CD4-positive, alpha-beta T cell treated with Interleukin-17A for 1 hour (primary cell): ENCODE results near the gene GMCL2.
"Not testable (repeated sequence)": the region's sequence is repeated elsewhere in the genome, so short reads cannot be mapped to it uniquely, and the experiment has no call there.

Source experiments
- DNase-seq: peaks from one replicate; pipeline ENCODE4 v3.0.0-alpha.2; 2020

The GMCL2 gene

GRCh38 chr5:178187014-178187413, at the start of gene GMCL2:
Gene GMCL2 (minus strand): TSS chr5:178187371. CDS start chr5:178187299, 72 bp downstream.
- no peak for DNase-seq

- no peak for DNase-seq
These were observed 49.5 kb upstream of the GMCL2 start for GRCh38 chr5:178236679-178237078.

- DNase-seq = no peak
These were observed 49.0 kb upstream of the GMCL2 start for GRCh38 chr5:178236126-178236525.

GRCh38 chr5:178235588-178235974, 48.4 kb upstream of the GMCL2 start:
- no peak for DNase-seq

GRCh38 chr5:178234750-178235587, 47.8 kb upstream of the GMCL2 start:
- peak; percentile 77 for DNase-seq

- no peak for DNase-seq
These were observed 47.1 kb upstream of the GMCL2 start for GRCh38 chr5:178234121-178234749.

- DNase-seq = no peak
These were observed 45.8 kb upstream of the GMCL2 start for GRCh38 chr5:178232920-178233429.

- DNase-seq = peak; percentile 70
These were observed 45.2 kb upstream of the GMCL2 start, which contains the start of gene PHYKPL for GRCh38 chr5:178232124-178232919. Gene PHYKPL (minus strand): TSS chr5:178232802. CDS start chr5:178232550, 252 bp downstream.

- no peak for DNase-seq
These were observed 44.5 kb upstream of the GMCL2 start for GRCh38 chr5:178231539-178232123.

- DNase-seq = no peak
These were observed 43.8 kb upstream of the GMCL2 start for GRCh38 chr5:178230879-178231538.

GRCh38 chr5:178229861-178230260, 42.7 kb upstream of the GMCL2 start:
- DNase-seq = no peak

- not testable (repeated sequence) for DNase-seq
These were observed 41.9 kb upstream of the GMCL2 start for GRCh38 chr5:178229111-178229510.

- no peak for DNase-seq
These were observed 41.4 kb upstream of the GMCL2 start for GRCh38 chr5:178228609-178229008.

- DNase-seq = no peak
These were observed 40.8 kb upstream of the GMCL2 start for GRCh38 chr5:178227929-178228328.

- no peak for DNase-seq
These were observed 40.0 kb upstream of the GMCL2 start for GRCh38 chr5:178227138-178227659.

GRCh38 chr5:178225174-178225573, 38.0 kb upstream of the GMCL2 start:
- DNase-seq = no peak

GRCh38 chr5:178224403-178224802, 37.2 kb upstream of the GMCL2 start:
- no peak for DNase-seq

GRCh38 chr5:178223828-178224335, 36.7 kb upstream of the GMCL2 start:
- DNase-seq = no peak

GRCh38 chr5:178223196-178223773, 36.1 kb upstream of the GMCL2 start:
- no peak for DNase-seq

- no peak for DNase-seq
These were observed 35.1 kb upstream of the GMCL2 start for GRCh38 chr5:178222292-178222691.

GRCh38 chr5:178221853-178222252, 34.7 kb upstream of the GMCL2 start:
- DNase-seq = no peak
